GM19328 (cell line): ENCODE data around the gene POLR2I.

ENCODE experiments used
- ATAC-seq: cut with Tn5 transposase; IDR thresholded peaks from one replicate; pipeline ENCODE4 v1.9.1; 2021; ENCODE audit warnings: mild to moderate bottlenecking, moderate library complexity; ENCODE audit not compliant: unreplicated experiment

Gene POLR2I

GRCh38 chr19:36064826-36065225 lies 49.8 kb downstream of the POLR2I start:
- no peak for ATAC-seq
